PFSK-1 (cell line): ENCODE data around the gene CRIP1.

Experiments used
- FOXP2 ChIP-seq: optimal IDR thresholded peaks from 2 replicates; pipeline ENCODE3; 2011; ENCODE audit warnings: borderline replicate concordance, control low read depth, inconsistent platforms; ENCODE audit not compliant: insufficient read depth; ENCODE audit errors: extremely low read length, extremely low read depth
- POLR2AphosphoS5 ChIP-seq: IDR thresholded peaks from 2 replicates; pipeline ENCODE4 v1.6.1; 2012; ENCODE audit warnings: low read depth, mild to moderate bottlenecking, control low read depth, low read length, moderate library complexity
- SIN3A ChIP-seq: IDR thresholded peaks from 2 replicates; pipeline ENCODE4 v1.6.1; 2012; ENCODE audit warnings: mild to moderate bottlenecking, low read length, moderate library complexity, borderline replicate concordance; ENCODE audit not compliant: insufficient read depth
- TAF1 ChIP-seq: IDR thresholded peaks from 2 replicates; pipeline ENCODE4 v1.6.1; 2012; ENCODE audit warnings: low read length, control low read depth, borderline replicate concordance; ENCODE audit not compliant: insufficient read depth
- TF ChIP-seq, protein P1 (sequence below), 2 experiments: IDR thresholded peaks; 2 replicates each; pipeline versions ENCODE4 v1.6.1 to v1.8.0; 2011 to 2012; ENCODE audit warnings: low read depth in 2 of 2, low read length in 2 of 2, control low read depth in 1 of 2, inconsistent platforms in 1 of 2, mild to moderate bottlenecking in 1 of 2, moderate library complexity in 1 of 2; ENCODE audit not compliant: insufficient read depth in 1 of 2

The CRIP1 gene

DNA sequence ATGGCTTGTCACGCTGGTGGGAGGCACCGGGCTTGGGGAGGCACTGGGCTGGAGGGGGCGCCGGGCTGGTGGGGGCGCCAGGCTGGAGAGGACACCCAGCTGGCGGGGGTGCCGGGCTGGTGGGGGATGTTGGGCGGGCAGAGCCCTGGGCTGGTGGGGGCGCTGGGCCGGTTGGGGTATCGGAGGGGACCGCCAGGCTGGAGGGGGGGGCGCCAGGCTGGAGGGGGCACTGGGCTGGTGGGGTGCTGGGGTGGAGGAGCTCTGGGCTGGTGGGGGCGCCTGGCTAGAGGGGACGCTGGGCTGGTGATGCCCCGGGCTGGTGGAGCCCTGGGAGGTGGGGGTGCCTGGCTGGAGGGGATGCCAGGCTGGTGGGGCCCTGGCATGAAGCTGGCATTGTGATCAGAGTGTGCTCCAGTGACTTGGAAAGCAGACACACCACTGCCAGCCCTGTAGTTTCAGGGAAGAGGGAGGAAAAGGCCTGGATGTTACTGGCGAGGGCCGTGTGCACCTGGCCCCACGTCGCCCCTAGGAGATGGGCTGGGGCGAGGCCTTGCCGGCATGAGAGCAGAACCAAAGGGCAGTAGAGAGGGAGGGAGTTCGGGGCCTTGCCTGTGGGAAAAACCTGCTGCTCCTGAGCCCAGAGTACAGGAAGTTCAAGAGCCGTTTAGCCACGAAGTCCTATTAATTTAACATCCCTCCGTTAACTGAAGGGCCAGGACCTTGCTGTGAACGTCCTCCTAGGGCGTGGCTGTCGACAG, 17.4 kb downstream of the CRIP1 start:
- TF ChIP-seq, protein P1, sequence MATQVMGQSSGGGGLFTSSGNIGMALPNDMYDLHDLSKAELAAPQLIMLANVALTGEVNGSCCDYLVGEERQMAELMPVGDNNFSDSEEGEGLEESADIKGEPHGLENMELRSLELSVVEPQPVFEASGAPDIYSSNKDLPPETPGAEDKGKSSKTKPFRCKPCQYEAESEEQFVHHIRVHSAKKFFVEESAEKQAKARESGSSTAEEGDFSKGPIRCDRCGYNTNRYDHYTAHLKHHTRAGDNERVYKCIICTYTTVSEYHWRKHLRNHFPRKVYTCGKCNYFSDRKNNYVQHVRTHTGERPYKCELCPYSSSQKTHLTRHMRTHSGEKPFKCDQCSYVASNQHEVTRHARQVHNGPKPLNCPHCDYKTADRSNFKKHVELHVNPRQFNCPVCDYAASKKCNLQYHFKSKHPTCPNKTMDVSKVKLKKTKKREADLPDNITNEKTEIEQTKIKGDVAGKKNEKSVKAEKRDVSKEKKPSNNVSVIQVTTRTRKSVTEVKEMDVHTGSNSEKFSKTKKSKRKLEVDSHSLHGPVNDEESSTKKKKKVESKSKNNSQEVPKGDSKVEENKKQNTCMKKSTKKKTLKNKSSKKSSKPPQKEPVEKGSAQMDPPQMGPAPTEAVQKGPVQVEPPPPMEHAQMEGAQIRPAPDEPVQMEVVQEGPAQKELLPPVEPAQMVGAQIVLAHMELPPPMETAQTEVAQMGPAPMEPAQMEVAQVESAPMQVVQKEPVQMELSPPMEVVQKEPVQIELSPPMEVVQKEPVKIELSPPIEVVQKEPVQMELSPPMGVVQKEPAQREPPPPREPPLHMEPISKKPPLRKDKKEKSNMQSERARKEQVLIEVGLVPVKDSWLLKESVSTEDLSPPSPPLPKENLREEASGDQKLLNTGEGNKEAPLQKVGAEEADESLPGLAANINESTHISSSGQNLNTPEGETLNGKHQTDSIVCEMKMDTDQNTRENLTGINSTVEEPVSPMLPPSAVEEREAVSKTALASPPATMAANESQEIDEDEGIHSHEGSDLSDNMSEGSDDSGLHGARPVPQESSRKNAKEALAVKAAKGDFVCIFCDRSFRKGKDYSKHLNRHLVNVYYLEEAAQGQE (IDR thresholded peaks at IDR 0.05; ENCODE audit: insufficient read depth in 1 of 2, low read depth in 2 of 2, low read length in 2 of 2) = no peak
- TF ChIP-seq POLR2AphosphoS5 = no peak
- TF ChIP-seq FOXP2 = no peak
- no peak for TF ChIP-seq SIN3A
- no peak for TF ChIP-seq TAF1

DNA sequence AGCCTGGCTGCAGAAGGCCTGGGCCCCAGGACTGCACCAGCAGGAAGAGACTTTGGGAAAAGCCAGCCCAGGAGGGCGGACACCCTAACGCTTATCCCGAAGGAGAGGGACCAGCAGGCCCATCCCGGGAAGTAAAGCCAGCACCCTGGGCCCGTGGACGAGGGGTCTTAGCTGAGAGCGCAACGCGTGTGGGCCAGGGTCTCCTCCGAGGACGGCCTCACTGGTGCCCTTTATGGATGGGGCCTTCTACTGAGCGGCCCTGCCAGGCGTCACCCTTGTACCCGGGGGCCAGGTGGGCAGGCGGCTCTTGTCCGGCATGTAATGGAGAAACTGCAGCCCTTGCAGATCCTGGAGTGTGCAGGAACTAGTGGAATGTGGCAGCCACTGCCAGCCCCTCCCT, 18.4 kb downstream of the CRIP1 start:
- TF ChIP-seq SIN3A = no peak
- TF ChIP-seq POLR2AphosphoS5 = no peak
- TF ChIP-seq TAF1 = no peak
- no peak for TF ChIP-seq FOXP2
- TF ChIP-seq, protein P1 (IDR thresholded peaks at IDR 0.05; ENCODE audit: insufficient read depth in 1 of 2, low read depth in 2 of 2, low read length in 2 of 2) = no peak

DNA sequence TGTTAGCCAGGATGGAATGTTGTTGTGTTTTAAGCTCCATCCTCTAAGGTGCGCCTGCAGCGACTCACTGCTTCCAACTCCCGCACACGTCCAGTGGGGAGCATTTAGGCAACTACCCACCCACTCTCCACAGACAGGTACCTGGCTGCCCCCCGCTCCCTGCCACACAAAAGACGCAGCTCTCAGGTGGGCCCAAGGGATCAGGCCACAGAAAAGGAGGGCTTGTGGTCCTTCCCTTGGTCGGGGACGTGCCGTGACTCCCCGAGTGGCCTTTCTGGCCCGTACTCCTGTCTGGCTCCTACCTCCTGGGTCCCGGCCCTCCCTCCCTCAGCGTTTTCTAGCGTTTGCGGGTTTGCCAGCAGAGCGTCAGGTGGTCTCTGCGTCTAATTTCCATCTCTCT, 20.6 kb downstream of the CRIP1 start:
- TF ChIP-seq SIN3A (no peak), FOXP2 (no peak), TAF1 (no peak), POLR2AphosphoS5 (no peak)
- TF ChIP-seq, protein P1 (IDR thresholded peaks at IDR 0.05; ENCODE audit: insufficient read depth in 1 of 2, low read depth in 2 of 2, low read length in 2 of 2) = no peak

DNA sequence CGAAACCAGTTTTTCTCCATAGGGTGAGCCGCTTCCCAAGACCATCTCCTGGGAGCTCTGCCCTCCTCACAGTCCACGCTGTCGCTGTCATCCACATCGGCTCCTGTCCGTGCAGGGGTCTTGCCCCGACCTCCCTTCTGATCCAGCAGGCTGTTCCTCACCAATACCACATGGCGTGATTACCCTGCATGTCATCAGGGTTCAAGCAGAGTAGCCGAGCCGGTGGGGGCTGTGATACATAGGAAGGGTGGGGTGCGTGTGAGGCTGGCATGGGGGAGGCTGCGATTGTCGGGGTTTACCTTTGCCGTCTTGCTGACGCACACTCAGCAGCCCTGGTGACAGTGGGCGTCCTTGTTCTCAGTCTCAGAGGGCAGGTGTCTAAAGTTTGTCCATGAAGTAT, 21.4 kb downstream of the CRIP1 start:
- TF ChIP-seq FOXP2 (no peak), TAF1 (no peak), POLR2AphosphoS5 (no peak), SIN3A (no peak)
- TF ChIP-seq, protein P1 (IDR thresholded peaks at IDR 0.05; ENCODE audit: insufficient read depth in 1 of 2, low read depth in 2 of 2, low read length in 2 of 2) = no peak

DNA sequence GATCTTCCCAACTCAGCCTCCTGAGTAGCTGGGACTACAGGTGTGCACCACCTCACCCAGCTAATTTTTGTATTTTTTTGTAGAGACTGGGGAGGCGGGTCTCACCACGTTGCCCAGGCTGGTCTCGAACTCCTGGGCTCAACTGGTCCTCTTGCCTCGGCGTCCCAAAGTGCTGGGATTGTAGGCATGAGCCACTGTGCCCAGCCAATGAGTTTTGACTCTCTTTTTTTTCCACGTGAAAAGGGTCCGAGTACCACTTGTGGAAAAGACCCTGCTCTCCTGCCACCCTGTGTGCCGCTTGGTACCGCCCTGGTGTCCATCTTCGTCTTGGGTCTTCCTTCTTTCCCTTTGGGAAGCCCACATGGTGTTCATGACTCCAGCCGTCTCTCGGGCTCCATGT, 21.9 kb downstream of the CRIP1 start:
- no peak for TF ChIP-seq POLR2AphosphoS5
- no peak for TF ChIP-seq SIN3A
- no peak for TF ChIP-seq FOXP2
- TF ChIP-seq, protein P1 (IDR thresholded peaks at IDR 0.05; ENCODE audit: insufficient read depth in 1 of 2, low read depth in 2 of 2, low read length in 2 of 2) = no peak
- no peak for TF ChIP-seq TAF1
